ENCODE measurements around the gene GRHPR. TPM values are rescaled to one million over a fixed set of nuclear protein-coding genes. Genes with fewer than 3 reads are reported as not detected.

The GRHPR gene
- total RNA-seq, 1 donor from 2014 or later = 131 TPM

DNA sequence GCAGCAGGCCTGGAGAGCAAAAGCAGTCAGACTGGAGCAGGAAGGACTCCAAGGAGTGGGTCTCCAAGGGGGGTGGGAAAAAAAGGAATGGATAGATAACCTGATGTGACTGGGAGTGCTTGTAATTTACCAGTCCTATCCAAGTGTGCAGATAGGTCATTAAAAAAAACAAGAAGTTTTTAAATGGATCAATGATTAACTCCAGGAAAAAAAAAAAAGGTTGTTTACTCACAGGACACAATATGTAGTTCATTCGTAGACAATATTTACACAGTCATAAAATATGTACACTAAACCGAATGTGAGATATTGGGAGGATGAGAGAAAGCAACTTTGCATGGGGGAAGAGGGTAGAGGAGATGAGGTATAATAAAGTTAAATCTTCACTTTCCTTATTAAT is 22.4 kb downstream of the GRHPR start:
- TF ChIP-seq, protein P1, sequence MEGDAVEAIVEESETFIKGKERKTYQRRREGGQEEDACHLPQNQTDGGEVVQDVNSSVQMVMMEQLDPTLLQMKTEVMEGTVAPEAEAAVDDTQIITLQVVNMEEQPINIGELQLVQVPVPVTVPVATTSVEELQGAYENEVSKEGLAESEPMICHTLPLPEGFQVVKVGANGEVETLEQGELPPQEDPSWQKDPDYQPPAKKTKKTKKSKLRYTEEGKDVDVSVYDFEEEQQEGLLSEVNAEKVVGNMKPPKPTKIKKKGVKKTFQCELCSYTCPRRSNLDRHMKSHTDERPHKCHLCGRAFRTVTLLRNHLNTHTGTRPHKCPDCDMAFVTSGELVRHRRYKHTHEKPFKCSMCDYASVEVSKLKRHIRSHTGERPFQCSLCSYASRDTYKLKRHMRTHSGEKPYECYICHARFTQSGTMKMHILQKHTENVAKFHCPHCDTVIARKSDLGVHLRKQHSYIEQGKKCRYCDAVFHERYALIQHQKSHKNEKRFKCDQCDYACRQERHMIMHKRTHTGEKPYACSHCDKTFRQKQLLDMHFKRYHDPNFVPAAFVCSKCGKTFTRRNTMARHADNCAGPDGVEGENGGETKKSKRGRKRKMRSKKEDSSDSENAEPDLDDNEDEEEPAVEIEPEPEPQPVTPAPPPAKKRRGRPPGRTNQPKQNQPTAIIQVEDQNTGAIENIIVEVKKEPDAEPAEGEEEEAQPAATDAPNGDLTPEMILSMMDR (IDR thresholded peaks at IDR 0.05) = no peak
- intact Hi-C loops (cut with DNase I) = no loop called here
- Histone ChIP-seq H3K36me3 (peaks cover 18 to 35% of the 10 kb centered on the region in 2 donors), H3K27ac (no peak overlapping the region), H3K4me3 (no peak overlapping the region), H3K27me3 (no peaks in the 10 kb centered on the region), H3K9me3 (no peaks in the 10 kb centered on the region), H3K4me1 (no peaks in the 10 kb centered on the region)
- no peak for DNase-seq (ENCODE audit: low spot score in 2 of 2)

DNA sequence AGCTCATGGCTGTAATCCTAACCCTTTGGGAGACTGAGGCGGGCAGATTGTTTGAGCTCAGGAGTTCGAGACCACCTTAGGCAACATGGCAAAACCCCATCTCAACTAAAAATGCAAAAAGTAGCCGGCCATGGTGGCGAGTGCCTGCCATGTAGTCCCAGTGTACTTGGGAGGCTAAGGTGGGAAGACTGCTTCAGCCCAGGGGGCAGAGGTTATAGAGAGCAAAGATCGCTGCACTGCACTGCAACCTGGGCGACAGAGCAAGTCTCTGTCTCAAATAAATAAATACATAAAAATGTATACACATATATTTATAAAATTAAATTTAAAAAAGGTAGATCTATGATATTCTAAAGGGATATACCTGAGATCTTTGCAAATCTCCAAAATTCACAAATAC is 23.3 kb downstream of the GRHPR start:
- Histone ChIP-seq H3K4me3 (no peak overlapping the region), H3K27me3 (no peaks in the 10 kb centered on the region), H3K36me3 (peaks cover 16 to 25% of the 10 kb centered on the region in 2 donors), H3K4me1 (no peaks in the 10 kb centered on the region), H3K27ac (no peak overlapping the region), H3K9me3 (no peaks in the 10 kb centered on the region)
- TF ChIP-seq, protein P1 (IDR thresholded peaks at IDR 0.05) = no peak
- no peak for DNase-seq (ENCODE audit: low spot score in 2 of 2)
- intact Hi-C loops (cut with DNase I) = no loop called here

DNA sequence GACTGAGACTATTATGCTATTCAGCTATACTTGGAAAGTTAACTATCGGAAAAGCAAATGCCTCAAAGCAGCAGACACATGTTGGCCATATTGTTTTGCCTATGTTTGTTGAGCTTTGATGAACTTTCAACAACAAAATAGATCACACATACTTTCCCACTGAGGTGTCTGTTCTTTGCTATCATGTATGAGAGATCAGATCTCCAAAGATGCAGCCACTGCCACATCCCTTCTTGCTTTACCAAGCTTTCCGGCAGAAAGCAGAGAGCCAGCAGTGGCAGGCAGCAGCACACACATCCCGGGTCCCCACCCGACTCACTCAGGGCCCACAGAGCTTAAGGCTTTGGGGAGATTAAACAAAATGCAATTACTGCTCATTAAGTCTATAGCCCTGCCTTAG is 23.9 kb downstream of the GRHPR start:
- H3K9me3 ChIP-seq = no peaks in the 10 kb centered on the region
- no peak for DNase-seq (ENCODE audit: low spot score in 2 of 2)
- intact Hi-C loops (cut with DNase I) = no loop called here
- no peaks in the 10 kb centered on the region for H3K27me3 ChIP-seq
- H3K4me1 ChIP-seq = no peaks in the 10 kb centered on the region
- no peak overlapping the region for H3K27ac ChIP-seq
- TF ChIP-seq, protein P1 (IDR thresholded peaks at IDR 0.05) = no peak
- H3K4me3 ChIP-seq = no peak overlapping the region
- H3K36me3 ChIP-seq = peaks cover 10 to 20% of the 10 kb centered on the region in 2 donors

DNA sequence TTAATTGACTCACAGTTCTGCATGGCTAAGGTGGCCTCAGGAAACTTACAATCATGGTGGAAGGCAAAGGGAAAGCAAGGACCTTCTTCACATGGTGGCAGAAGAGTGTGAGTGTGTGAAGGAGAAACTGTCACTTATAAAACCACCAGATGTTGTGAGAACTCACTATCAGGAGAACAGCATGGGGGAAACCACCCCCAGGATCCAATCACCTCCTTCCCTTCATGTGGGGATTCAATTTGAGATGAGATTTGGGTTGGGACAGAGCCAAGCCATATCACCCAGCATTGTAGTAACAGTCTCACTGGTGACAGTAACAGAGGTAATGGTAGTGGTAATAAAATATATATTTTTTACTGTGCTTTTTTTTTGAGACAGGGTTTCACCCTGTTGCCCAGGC is 24.6 kb downstream of the GRHPR start:
- H3K9me3 ChIP-seq = no peaks in the 10 kb centered on the region
- intact Hi-C loops (cut with DNase I) = no loop called here
- H3K4me1 ChIP-seq = no peaks in the 10 kb centered on the region
- H3K27ac ChIP-seq = no peak overlapping the region
- TF ChIP-seq, protein P1 (IDR thresholded peaks at IDR 0.05) = no peak
- DNase-seq (ENCODE audit: low spot score in 2 of 2) = no peak
- peaks cover 3 to 13% of the 10 kb centered on the region in 2 donors for H3K36me3 ChIP-seq
- no peaks in the 10 kb centered on the region for H3K27me3 ChIP-seq
- no peak overlapping the region for H3K4me3 ChIP-seq

DNA sequence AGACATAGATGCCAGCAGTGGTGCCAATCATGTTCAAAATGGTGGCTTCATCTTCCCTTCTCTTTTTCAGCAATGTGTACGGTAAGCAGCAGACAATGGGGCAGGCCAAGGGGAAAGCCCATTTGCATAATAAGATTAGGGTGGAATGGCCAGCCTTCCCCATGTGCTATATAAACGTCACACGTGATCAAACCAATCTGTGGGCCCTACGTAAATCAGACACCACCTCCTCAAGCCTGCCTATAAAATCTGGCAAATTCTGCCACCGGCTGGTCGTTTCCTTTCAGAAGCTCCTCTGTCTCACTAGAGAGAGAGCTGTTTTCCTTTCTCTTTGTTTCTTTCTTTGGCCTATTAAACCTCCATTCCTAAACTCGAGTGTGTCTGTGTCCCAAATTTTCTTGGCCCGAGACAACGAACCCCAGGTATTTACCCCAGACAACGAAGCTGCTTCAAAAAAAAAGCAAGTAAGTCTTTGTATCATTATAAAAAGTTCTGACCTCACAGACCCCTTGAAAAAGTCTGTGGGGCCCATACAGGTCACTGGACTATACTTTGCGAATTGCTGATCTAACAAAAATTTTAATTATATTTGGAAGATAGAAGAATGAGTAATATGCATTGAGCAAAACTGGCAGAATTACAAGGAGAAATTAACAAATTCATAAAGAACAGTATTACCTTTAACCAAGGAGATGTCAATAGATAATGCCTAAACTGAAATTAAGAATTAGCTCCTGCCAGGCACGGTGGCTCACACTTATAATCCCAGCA is 27.6 kb downstream of the GRHPR start:
- Histone ChIP-seq H3K4me3 (no peak overlapping the region), H3K27ac (no peak overlapping the region), H3K36me3 (peaks cover 0 to 4% of the 10 kb centered on the region in 2 donors), H3K9me3 (no peaks in the 10 kb centered on the region), H3K27me3 (no peaks in the 10 kb centered on the region), H3K4me1 (no peaks in the 10 kb centered on the region)
- intact Hi-C loops (cut with DNase I) = no loop called here
- TF ChIP-seq, protein P1 (IDR thresholded peaks at IDR 0.05) = no peak
- no peak for DNase-seq (ENCODE audit: low spot score in 2 of 2)

All from ascending aorta (tissue), 2 donors.